Measurements from ENCODE around the gene NME1.

GRCh38 chr17:51166198-51166986 is 13.0 kb downstream of the NME1 start, which contains the start of gene NME2:
- TF ChIP-seq EZH2phosphoT487 (IDR thresholded peaks at IDR 0.05; ENCODE audit: borderline replicate concordance, low read length) (no peak), EZH2 (IDR thresholded peaks at IDR 0.05; ENCODE audit: low read length, unreplicated experiment) (no peak)
